GM23248 (cell line): ENCODE measurements around the gene COLEC11.

Experiments used
- EZH2 ChIP-seq: fragments of 200-600 bp; sonication (generic); IDR thresholded peaks from 2 replicates; pipeline ENCODE4 v1.6.1; 2018; ENCODE audit warnings: antibody characterized with exemption, mild to moderate bottlenecking; ENCODE audit not compliant: insufficient read depth, poor library complexity, severe bottlenecking
- EZH2phosphoT487 ChIP-seq: fragments of 200-600 bp; sonication (generic); IDR thresholded peaks from 2 replicates; pipeline ENCODE4 v1.6.1; 2018; ENCODE audit warnings: antibody characterized with exemption, moderate library complexity, mild to moderate bottlenecking, low read depth; ENCODE audit not compliant: insufficient read depth

DNA sequence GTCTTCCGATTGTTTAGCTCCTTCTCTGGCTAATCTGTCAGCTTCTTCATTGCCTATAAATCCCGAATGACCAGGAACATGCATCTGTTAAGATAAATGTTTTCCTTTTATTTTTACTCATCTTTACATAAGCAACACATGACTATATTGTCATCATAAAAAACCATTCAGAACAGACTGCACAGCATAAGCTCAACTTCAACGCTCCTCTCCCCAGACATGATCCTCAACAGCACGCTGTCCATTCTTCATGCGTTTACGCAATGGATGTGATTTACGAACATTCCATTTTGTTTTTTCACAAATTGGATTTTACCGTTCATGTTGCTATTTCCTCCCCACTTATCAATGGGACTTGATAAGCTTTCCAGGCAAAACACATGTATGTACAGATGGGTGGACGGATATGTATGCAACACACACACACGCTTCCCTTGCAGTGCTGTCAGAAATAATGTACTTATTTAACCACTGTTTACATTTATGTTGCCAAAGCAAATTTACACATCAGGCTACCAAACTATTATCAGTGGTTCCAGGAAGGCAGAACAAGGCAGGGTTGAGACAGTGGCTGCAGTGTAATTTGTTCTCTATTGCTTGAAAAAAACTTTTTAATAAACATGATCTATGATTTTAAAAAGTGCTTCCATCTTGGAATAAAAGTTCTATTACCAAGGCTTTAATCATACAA, 49.0 kb upstream of the COLEC11 start:
- TF ChIP-seq EZH2phosphoT487 (no peak), EZH2 (no peak)
